ENCODE data around the gene SELPLG. TPM values are rescaled to one million over a fixed set of nuclear protein-coding genes. Genes with fewer than 3 reads are reported as not detected.

The SELPLG gene
- total RNA-seq, 4 donors from 2014 or later, result 0.19 to 5.0 (median 2.6) TPM

GRCh38 chr12:108670066-108670631, 36.5 kb upstream of the SELPLG start:
- H3K36me3 ChIP-seq, result no peaks in the 10 kb centered on the region
- TF ChIP-seq, protein P1, sequence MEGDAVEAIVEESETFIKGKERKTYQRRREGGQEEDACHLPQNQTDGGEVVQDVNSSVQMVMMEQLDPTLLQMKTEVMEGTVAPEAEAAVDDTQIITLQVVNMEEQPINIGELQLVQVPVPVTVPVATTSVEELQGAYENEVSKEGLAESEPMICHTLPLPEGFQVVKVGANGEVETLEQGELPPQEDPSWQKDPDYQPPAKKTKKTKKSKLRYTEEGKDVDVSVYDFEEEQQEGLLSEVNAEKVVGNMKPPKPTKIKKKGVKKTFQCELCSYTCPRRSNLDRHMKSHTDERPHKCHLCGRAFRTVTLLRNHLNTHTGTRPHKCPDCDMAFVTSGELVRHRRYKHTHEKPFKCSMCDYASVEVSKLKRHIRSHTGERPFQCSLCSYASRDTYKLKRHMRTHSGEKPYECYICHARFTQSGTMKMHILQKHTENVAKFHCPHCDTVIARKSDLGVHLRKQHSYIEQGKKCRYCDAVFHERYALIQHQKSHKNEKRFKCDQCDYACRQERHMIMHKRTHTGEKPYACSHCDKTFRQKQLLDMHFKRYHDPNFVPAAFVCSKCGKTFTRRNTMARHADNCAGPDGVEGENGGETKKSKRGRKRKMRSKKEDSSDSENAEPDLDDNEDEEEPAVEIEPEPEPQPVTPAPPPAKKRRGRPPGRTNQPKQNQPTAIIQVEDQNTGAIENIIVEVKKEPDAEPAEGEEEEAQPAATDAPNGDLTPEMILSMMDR (IDR thresholded peaks at IDR 0.05 in 4 of 5, conservative IDR thresholded peaks at IDR 0.05 in 1 of 5), result no peak
- TF ChIP-seq POLR2A (IDR thresholded peaks at IDR 0.05), result no peak
- H3K9me3 ChIP-seq, result no peaks in the 10 kb centered on the region
- in situ Hi-C loops (cut with MboI; ENCODE audit: low sequenced_read_pairs in 4 of 4) (loop anchor here in 1 of 4 donors (25.0 kb wide), 1 partner anchor 417 kb away; the partner anchor contains the start of genes ALKBH2 and UNG), intact Hi-C loops (cut with DNase I; ENCODE audit: low total_unique reads) (no loop called here)
- H3K27ac ChIP-seq, result peak overlapping the region; percentile 45 to 84 (median 67)
- DNase-seq (no peak), ATAC-seq (no peak)
- H3K4me1 ChIP-seq, result peaks cover 47 to 54% of the 10 kb centered on the region in 2 donors
- H3K27me3 ChIP-seq, result no peaks in the 10 kb centered on the region
- no peak overlapping the region for H3K4me3 ChIP-seq

- H3K9me3 ChIP-seq, result no peaks in the 10 kb centered on the region
- no peaks in the 10 kb centered on the region for H3K27me3 ChIP-seq
- in situ Hi-C loops (cut with MboI; ENCODE audit: low sequenced_read_pairs in 4 of 4) (loop anchor here in 3 of 4 donors (5.0 to 25.0 kb wide), 5 partner anchors 56 to 419 kb away; partner anchors contain the start of genes ALKBH2 (in 1 of the 3), SSH1 (in 1 of the 3) and UNG (in 1 of the 3)), intact Hi-C loops (cut with DNase I; ENCODE audit: low total_unique reads) (no loop called here)
- no peaks in the 10 kb centered on the region for H3K36me3 ChIP-seq
- H3K4me3 ChIP-seq, result no peak overlapping the region
- ATAC-seq (no peak), DNase-seq (no peak)
- peaks cover 59 to 67% of the 10 kb centered on the region in 2 donors for H3K4me1 ChIP-seq
- TF ChIP-seq, protein P1 (IDR thresholded peaks at IDR 0.05 in 4 of 5, conservative IDR thresholded peaks at IDR 0.05 in 1 of 5), result no peak
- TF ChIP-seq POLR2A (IDR thresholded peaks at IDR 0.05), result no peak
- peak overlapping the region; percentile 79 to 84 (median 84) for H3K27ac ChIP-seq
Measured at GRCh38 chr12:108668542-108668941, 34.8 kb upstream of the SELPLG start.

DNA sequence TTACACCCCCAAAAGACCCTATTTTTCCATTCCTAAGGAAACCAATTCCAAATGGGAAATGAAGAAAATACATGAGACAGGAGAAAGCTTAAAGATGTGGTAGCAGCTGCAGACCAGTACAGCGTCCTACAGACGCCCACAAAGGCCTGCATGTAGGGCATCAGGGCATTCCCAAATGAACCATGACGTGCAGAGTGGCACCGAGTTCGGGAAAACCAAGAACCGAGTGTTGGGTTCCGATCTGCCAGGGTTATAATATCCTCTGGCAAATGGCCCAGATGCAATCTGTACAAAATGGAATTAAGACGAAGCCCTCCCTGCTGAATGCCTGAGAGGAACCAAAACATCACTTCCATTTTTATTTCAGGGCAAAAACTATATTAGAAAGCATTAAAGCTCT, 34.4 kb upstream of the SELPLG start:
- Histone ChIP-seq H3K27me3 (no peaks in the 10 kb centered on the region), H3K27ac (peak overlapping the region; percentile 79 to 84 (median 84)), H3K9me3 (no peaks in the 10 kb centered on the region), H3K4me3 (no peak overlapping the region), H3K36me3 (no peaks in the 10 kb centered on the region), H3K4me1 (peaks cover 59 to 67% of the 10 kb centered on the region in 2 donors)
- TF ChIP-seq POLR2A (IDR thresholded peaks at IDR 0.05), result no peak
- TF ChIP-seq, protein P1 (IDR thresholded peaks at IDR 0.05 in 4 of 5, conservative IDR thresholded peaks at IDR 0.05 in 1 of 5), result no peak
- DNase-seq (no peak), ATAC-seq (no peak)
- in situ Hi-C loops (cut with MboI; ENCODE audit: low sequenced_read_pairs in 4 of 4) (loop anchor here in 3 of 4 donors (5.0 to 25.0 kb wide), 5 partner anchors 57 to 419 kb away; partner anchors contain the start of genes ALKBH2 (in 1 of the 3), SSH1 (in 1 of the 3) and UNG (in 1 of the 3)), intact Hi-C loops (cut with DNase I; ENCODE audit: low total_unique reads) (no loop called here)

DNA sequence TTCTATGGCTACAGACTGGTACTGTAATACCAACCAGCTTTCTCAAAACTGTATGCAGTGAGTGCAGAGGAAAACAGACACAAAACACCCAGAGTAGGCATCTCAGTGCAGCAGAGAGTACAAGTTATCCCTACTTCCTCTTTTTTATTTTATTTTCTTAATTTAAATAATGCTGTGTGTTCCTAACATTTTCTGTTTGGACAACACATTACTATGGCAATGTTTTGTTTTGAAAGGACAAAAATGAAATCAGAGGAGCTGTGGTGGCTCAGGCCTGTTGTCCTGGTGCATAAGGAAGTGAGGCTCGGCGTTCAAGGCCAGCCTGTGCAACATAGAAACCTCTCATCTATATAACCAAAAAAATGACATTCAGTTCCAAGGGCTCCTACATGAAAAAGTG, 33.7 kb upstream of the SELPLG start:
- H3K4me1 ChIP-seq, result peaks cover 59 to 67% of the 10 kb centered on the region in 2 donors

More for the DNA sequence above, 33.7 kb upstream of the SELPLG start:
- intact Hi-C loops (cut with DNase I; ENCODE audit: low total_unique reads), result loop anchor here (2.0 kb wide), 1 partner anchor 17 kb away; no protein-coding TSS in a partner anchor
- in situ Hi-C loops (cut with MboI; ENCODE audit: low sequenced_read_pairs in 4 of 4), result loop anchor here in 3 of 4 donors (5.0 to 25.0 kb wide), 5 partner anchors 57 to 420 kb away; partner anchors contain the start of genes ALKBH2 (in 1 of the 3), SSH1 (in 1 of the 3) and UNG (in 1 of the 3)
- DNase-seq (no peak), ATAC-seq (no peak)
- peak overlapping the region; percentile 79 to 84 (median 84) for H3K27ac ChIP-seq
- no peaks in the 10 kb centered on the region for H3K36me3 ChIP-seq
- H3K4me3 ChIP-seq, result no peak overlapping the region
- TF ChIP-seq, protein P1 (IDR thresholded peaks at IDR 0.05 in 4 of 5, conservative IDR thresholded peaks at IDR 0.05 in 1 of 5), result no peak
- no peak for TF ChIP-seq POLR2A (IDR thresholded peaks at IDR 0.05)
- no peaks in the 10 kb centered on the region for H3K9me3 ChIP-seq
- no peaks in the 10 kb centered on the region for H3K27me3 ChIP-seq
